GM12891 (cell line): ENCODE measurements around the gene CSNK2B.

Experiments used
- PAX5 ChIP-seq: IDR thresholded peaks from 2 replicates; pipeline ENCODE4 v1.6.1; 2011; ENCODE audit warnings: low read length, moderate library complexity, mild to moderate bottlenecking; ENCODE audit not compliant: insufficient read depth, severe bottlenecking
- POLR2A ChIP-seq: IDR thresholded peaks from 2 replicates; pipeline ENCODE4 v1.6.1; 2011; ENCODE audit warnings: low read depth, low read length, control low read depth
- POLR2AphosphoS5 ChIP-seq: IDR thresholded peaks from 2 replicates; pipeline ENCODE4 v1.6.1; 2011; ENCODE audit warnings: low read depth, low read length, control low read depth
- POU2F2 ChIP-seq: IDR thresholded peaks from 2 replicates; pipeline ENCODE4 v1.6.1; 2011; ENCODE audit warnings: low read depth, mild to moderate bottlenecking, control low read depth, low read length, moderate library complexity
- SPI1 ChIP-seq: IDR thresholded peaks from 2 replicates; pipeline ENCODE4 v1.6.1; 2011; ENCODE audit warnings: low read depth, low read length, control low read depth
- TAF1 ChIP-seq: IDR thresholded peaks from 2 replicates; pipeline ENCODE4 v1.6.1; 2011; ENCODE audit warnings: low read depth, low read length, control low read depth

GRCh38 chr6:31659649-31660380 lies 6.1 kb upstream of the CSNK2B start:
- TF ChIP-seq POLR2A (no peak), POLR2AphosphoS5 (no peak), TAF1 (no peak), SPI1 (0 out of 2 replicates have a peak, but pooled peaks have one; percentile 6), POU2F2 (no peak), PAX5 (peak; percentile 56)
